MM.1S (cell line): ENCODE measurements around the gene AKAP13.

ENCODE experiments used
- CTCF ChIP-seq: fragments of 300-600 bp; sonication (generic); IDR thresholded peaks from 2 replicates; pipeline ENCODE4 v1.5.1; 2016; ENCODE audit warnings: antibody characterized with exemption, low read length, mixed read lengths
- EZH2 ChIP-seq: fragments of 300-600 bp; sonication (generic); optimal IDR thresholded peaks from 2 replicates; pipeline ENCODE3; 2017; ENCODE audit warnings: low read depth, mild to moderate bottlenecking, antibody characterized with exemption, low read length, mixed read lengths
- EZH2phosphoT487 ChIP-seq: fragments of 300-600 bp; sonication (generic); IDR thresholded peaks from 2 replicates; pipeline ENCODE4 v1.6.1; 2018; ENCODE audit warnings: antibody characterized with exemption, low read length

- TF ChIP-seq CTCF (no peak), EZH2 (no peak), EZH2phosphoT487 (no peak)
These were observed 102.5 kb downstream of the AKAP13 start for GRCh38 chr15:85482894-85483293.
